LNCaP clone FGC (cell line): Measurements from ENCODE around the gene BIRC3.

Experiments used
- DNase-seq: peaks from one replicate; pipeline ENCODE4 v3.0.0-alpha.2; 2011; ENCODE audit warnings: low read depth
- H3K4me3 ChIP-seq: 2 replicates; pipeline ENCODE4 v1.5.1; 2011; ENCODE audit warnings: mild to moderate bottlenecking, low read depth, low read length, control low read depth
- CTCF ChIP-seq: IDR thresholded peaks from 2 replicates; pipeline ENCODE4 v1.5.1; 2012; ENCODE audit warnings: mild to moderate bottlenecking; ENCODE audit not compliant: control insufficient read depth, insufficient read depth; ENCODE audit errors: extremely low read depth

Gene BIRC3

GRCh38 chr11:102341844-102342318, 24.6 kb downstream of the BIRC3 start:
- peak; percentile 81 for DNase-seq
- TF ChIP-seq CTCF: peak; percentile 86
- no peak overlapping the region for H3K4me3 ChIP-seq

- TF ChIP-seq CTCF: no peak
- no peak overlapping the region for H3K4me3 ChIP-seq
- no peak for DNase-seq
These were observed 26.5 kb downstream of the BIRC3 start for GRCh38 chr11:102343809-102344208.

- TF ChIP-seq CTCF: no peak
These were observed 28.6 kb downstream of the BIRC3 start for GRCh38 chr11:102345904-102346303.

GRCh38 chr11:102346456-102346747, 29.1 kb downstream of the BIRC3 start:
- no peak for TF ChIP-seq CTCF
- no peak for DNase-seq
- peak overlapping the region; percentile 91 for H3K4me3 ChIP-seq

More at GRCh38 chr11:102345904-102346303, 28.6 kb downstream of the BIRC3 start:
- no peak for DNase-seq
- peak overlapping the region; percentile 91 for H3K4me3 ChIP-seq

- peak; percentile 89 for TF ChIP-seq CTCF
- peak; percentile 50 for DNase-seq
- H3K4me3 ChIP-seq: peak within 1 kb of the TSS; percentile 91
These were observed 29.6 kb downstream of the BIRC3 start, which contains the start of gene BIRC2 for GRCh38 chr11:102346748-102347461. Gene BIRC2, plus strand, starts transcription at chr11:102347214. Its CDS starts 2,641 bp downstream, at chr11:102349855.

- no peak for TF ChIP-seq CTCF
- peak overlapping the region; percentile 91 for H3K4me3 ChIP-seq
- no peak for DNase-seq
These were observed 30.4 kb downstream of the BIRC3 start for GRCh38 chr11:102347462-102348370.
